ENCODE measurements around the gene TRIM66. TPM values are rescaled to one million over a fixed set of nuclear protein-coding genes. Genes with fewer than 3 reads are reported as not detected.
A peak's percentile ranks its signal among the peaks of the same experiment; 100 is the strongest.

The TRIM66 gene
- total RNA-seq, 1 experiment from 2014 or later, result 2.1 TPM

DNA sequence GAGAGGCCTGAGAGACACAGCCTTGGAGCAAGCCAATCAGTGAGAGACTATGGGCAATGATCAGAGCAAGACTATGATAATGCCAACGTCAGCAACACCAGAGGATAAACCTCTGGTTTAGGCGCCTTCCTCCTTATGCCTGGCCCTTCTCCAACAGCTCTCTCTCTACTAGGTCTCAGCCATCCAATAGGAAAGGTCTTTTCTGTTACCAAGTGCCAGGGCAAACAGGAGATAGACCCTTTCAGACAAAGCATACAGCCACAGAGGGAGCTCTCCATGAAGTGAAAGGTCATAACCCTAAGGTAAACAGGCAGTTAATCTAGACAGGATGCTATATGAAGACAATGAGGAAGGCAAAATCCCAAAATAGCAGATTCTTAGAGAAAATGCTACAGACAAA, 98.0 kb downstream of the TRIM66 start:
- Histone ChIP-seq H4K20me1 (ENCODE audit: control insufficient read depth, insufficient read depth, insufficient read length) (no peaks in the 10 kb centered on the region), H4K8ac (replicated peaks; ENCODE audit: insufficient read length, low read depth, low read length) (no peak overlapping the region), H3K14ac (ENCODE audit: insufficient read depth, low read length) (no peak overlapping the region), H2BK12ac (ENCODE audit: insufficient read length, low read depth, low read length) (no peak overlapping the region), H3K27me3 (ENCODE audit: insufficient read depth, low read length) (no peaks in the 10 kb centered on the region), H3K23me2 (ENCODE audit: insufficient read length, low read depth, low read length, poor library complexity, severe bottlenecking) (no peaks in the 10 kb centered on the region), H3K4me2 (ENCODE audit: insufficient read depth, insufficient read length, low read length) (no peak overlapping the region), H3K9ac (ENCODE audit: extremely low read depth, insufficient read length, low read length) (no peak overlapping the region), H2AK5ac (ENCODE audit: insufficient read length, low read length) (no peak overlapping the region), H3K27ac (ENCODE audit: insufficient read length, low read depth, low read length) (no peak overlapping the region), H3K56ac (ENCODE audit: insufficient read length, low read depth, low read length) (no peak overlapping the region), H2AFZ (ENCODE audit: low read length) (no peak overlapping the region), H3K9me3 (ENCODE audit: control insufficient read depth, low read depth, low read length) (no peaks in the 10 kb centered on the region), H3K23ac (ENCODE audit: insufficient read length, low read depth, low read length) (no peak overlapping the region), H3T11ph (ENCODE audit: low read length) (no peak overlapping the region), H2BK20ac (ENCODE audit: low read depth, low read length, poor library complexity, severe bottlenecking) (no peak overlapping the region), H4K91ac (ENCODE audit: insufficient read length, low read depth, low read length) (no peak overlapping the region), H2BK5ac (ENCODE audit: insufficient read length, low read length) (no peak overlapping the region), H3K18ac (ENCODE audit: insufficient read length, low read depth, low read length) (no peak overlapping the region), H2BK120ac (ENCODE audit: low read depth, low read length, poor library complexity, severe bottlenecking) (no peak overlapping the region), H2BK15ac (ENCODE audit: low read depth, low read length) (no peak overlapping the region), H3K79me2 (ENCODE audit: insufficient read depth, low read length) (no peaks in the 10 kb centered on the region), H3K4ac (ENCODE audit: low read depth, low read length) (no peak overlapping the region), H3K79me1 (ENCODE audit: insufficient read depth, low read depth, low read length, poor library complexity, severe bottlenecking) (no peaks in the 10 kb centered on the region), H3K4me1 (ENCODE audit: insufficient read depth, low read length) (0 out of 2 replicates have a peak, but pooled peaks cover 3% of the 10 kb centered on the region), H4K5ac (ENCODE audit: insufficient read length, low read depth, low read length) (no peak overlapping the region)
- Mint-ChIP-seq H3K27ac (peak overlapping the region in 1 of 3 experiments; percentile 12; a peak in 1 of 7 replicates), H3K4me3 (no peak overlapping the region), H3K4me1 (peaks cover 11 to 16% of the 10 kb centered on the region in 2 experiments), H3K9me3 (peaks cover 12 to 17% of the 10 kb centered on the region in 2 experiments; a peak in 4 of 5 replicates), H3K36me3 (ENCODE audit: insufficient read depth in 1 of 3, low read depth in 3 of 3) (peaks cover 7 to 20% (median 16%) of the 10 kb centered on the region in 3 experiments; a peak in 6 of 7 replicates), H3K27me3 (ENCODE audit: low read depth) (no peaks in the 10 kb centered on the region)
- WGBS (ENCODE audit: extremely low coverage, insufficient read length, low lambda C conversion rate), result no CpG with 5 or more reads among the region's 2 CpGs
- TF ChIP-seq, protein P1, sequence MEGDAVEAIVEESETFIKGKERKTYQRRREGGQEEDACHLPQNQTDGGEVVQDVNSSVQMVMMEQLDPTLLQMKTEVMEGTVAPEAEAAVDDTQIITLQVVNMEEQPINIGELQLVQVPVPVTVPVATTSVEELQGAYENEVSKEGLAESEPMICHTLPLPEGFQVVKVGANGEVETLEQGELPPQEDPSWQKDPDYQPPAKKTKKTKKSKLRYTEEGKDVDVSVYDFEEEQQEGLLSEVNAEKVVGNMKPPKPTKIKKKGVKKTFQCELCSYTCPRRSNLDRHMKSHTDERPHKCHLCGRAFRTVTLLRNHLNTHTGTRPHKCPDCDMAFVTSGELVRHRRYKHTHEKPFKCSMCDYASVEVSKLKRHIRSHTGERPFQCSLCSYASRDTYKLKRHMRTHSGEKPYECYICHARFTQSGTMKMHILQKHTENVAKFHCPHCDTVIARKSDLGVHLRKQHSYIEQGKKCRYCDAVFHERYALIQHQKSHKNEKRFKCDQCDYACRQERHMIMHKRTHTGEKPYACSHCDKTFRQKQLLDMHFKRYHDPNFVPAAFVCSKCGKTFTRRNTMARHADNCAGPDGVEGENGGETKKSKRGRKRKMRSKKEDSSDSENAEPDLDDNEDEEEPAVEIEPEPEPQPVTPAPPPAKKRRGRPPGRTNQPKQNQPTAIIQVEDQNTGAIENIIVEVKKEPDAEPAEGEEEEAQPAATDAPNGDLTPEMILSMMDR (conservative IDR thresholded peaks at IDR 0.05), result no peak
- no peak for DNase-seq
